K562 (cell line): ENCODE measurements around the gene MICU1. TPM values are rescaled to one million over a fixed set of nuclear protein-coding genes. Genes with fewer than 3 reads are reported as not detected.

ENCODE experiments used
- ATAC-seq: fragments of 200-7000 bp; cut with Tn5 transposase; 3 replicates; pipeline ENCODE4 v1.9.1; 2020; ENCODE audit warnings: moderate library complexity
- BruUV-seq: library from RNA; stranded (reverse); fragments of 400-500 nt; replicated peaks from 2 replicates; lab custom pipeline; 2021; lab: Mats Ljungman, UMichigan
- CTCF ChIA-PET: fragments of 300-600 bp; formaldehyde crosslinking; extraction: SDS; loops from one replicate; lab custom pipeline; 2021; ENCODE audit warnings: low intra/inter-chr PET ratio; lab: Yijun Ruan, JAX
- POLR2A ChIA-PET: fragments of 300-600, 350-650 bp; sonication (Branson Sonifier 250); formaldehyde crosslinking; extraction: SDS; loops from one replicate; lab custom pipeline; 2021; ENCODE audit warnings: antibody characterized with exemption, inconsistent platforms; lab: Yijun Ruan, JAX
- DNase-seq, 4 experiments: peaks; one replicate each; pipeline versions ENCODE4 v3.0.0 to v3.0.0-alpha.2; 2011 to 2018; ENCODE audit warnings: low spot score in 3 of 4, mixed read lengths in 3 of 4; ENCODE audit errors: extremely low read depth in 1 of 4
- FAIRE-seq: peaks from 2 replicates; lab custom pipeline; 2011; peaks lifted over from hg19 to GRCh38; lab: Jason Lieb, UNC
- H2AFZ ChIP-seq: 2 replicates; pipeline ENCODE4 v1.6.0; 2011; ENCODE audit warnings: low read depth, low read length, control low read depth, inconsistent platforms
- H3K27ac ChIP-seq: fragments of 200-600 bp; 3 replicates; pipeline ENCODE4 v1.8.0; 2011; ENCODE audit warnings: low read depth, mild to moderate bottlenecking, control low read depth, inconsistent platforms, low read length, moderate library complexity, mixed read lengths; ENCODE audit errors: extremely low read depth
- H3K27me3 ChIP-seq, 2 experiments: fragments of 300-600 bp in 1 of 2; 2 replicates in 1 of 2; 3 replicates in 1 of 2; pipeline versions ENCODE4 v1.6.0 to v1.8.0; 2011; ENCODE audit warnings: inconsistent platforms in 2 of 2, low read length in 2 of 2, mild to moderate bottlenecking in 1 of 2, mixed read lengths in 1 of 2, moderate library complexity in 1 of 2; ENCODE audit not compliant: control insufficient read depth in 2 of 2, insufficient read depth in 2 of 2
- H3K36me3 ChIP-seq: fragments of 300-600 bp; 3 replicates; pipeline ENCODE4 v1.8.0; 2011; ENCODE audit warnings: mild to moderate bottlenecking, low read length, inconsistent platforms; ENCODE audit not compliant: control insufficient read depth, insufficient read depth
- H3K4me1 ChIP-seq, 2 experiments: fragments of 200-600 bp in 1 of 2; replicated peaks in 1 of 2; 2 replicates in 1 of 2; 3 replicates in 1 of 2; pipeline versions ENCODE4 v1.5.1 to v1.8.0; 2011; ENCODE audit warnings: inconsistent platforms in 2 of 2, low read length in 2 of 2, mild to moderate bottlenecking in 1 of 2, mixed read lengths in 1 of 2, moderate library complexity in 1 of 2; ENCODE audit not compliant: control insufficient read depth in 2 of 2, insufficient read depth in 2 of 2
- H3K4me2 ChIP-seq: 2 replicates; pipeline ENCODE4 v1.6.1; 2011; ENCODE audit warnings: low read length, control low read depth, inconsistent platforms, mixed read lengths; ENCODE audit not compliant: insufficient read depth
- H3K4me3 ChIP-seq: fragments of 200-600 bp; sonication (generic), shearing (Covaris generic); 2 replicates; pipeline ENCODE4 v1.5.1; 2016; ENCODE audit warnings: control low read depth, inconsistent platforms
- H3K79me2 ChIP-seq: fragments of 200-600 bp; 3 replicates; pipeline ENCODE4 v1.8.0; 2011; ENCODE audit warnings: low read length, inconsistent platforms; ENCODE audit not compliant: control insufficient read depth, insufficient read depth
- H3K9ac ChIP-seq, 2 experiments: 2 replicates each; pipeline versions ENCODE4 v1.6.0 to v1.6.1; 2011; ENCODE audit warnings: low read depth in 2 of 2, low read length in 2 of 2, control low read depth in 1 of 2, inconsistent platforms in 1 of 2, mild to moderate bottlenecking in 1 of 2, mixed read lengths in 1 of 2; ENCODE audit not compliant: insufficient read depth in 1 of 2
- H3K9me1 ChIP-seq: one replicate; pipeline ENCODE4 v1.6.0; 2011; ENCODE audit warnings: inconsistent platforms, mild to moderate bottlenecking, low read length, moderate library complexity; ENCODE audit not compliant: control insufficient read depth, insufficient read depth
- H3K9me3 ChIP-seq: replicated peaks from 2 replicates; pipeline ENCODE4 v1.5.1; 2011; ENCODE audit warnings: low read depth, low read length, inconsistent platforms; ENCODE audit not compliant: control insufficient read depth, insufficient read depth
- H4K20me1 ChIP-seq: replicated peaks from 2 replicates; pipeline ENCODE4 v1.6.1; 2011; ENCODE audit warnings: low read length, inconsistent platforms, mixed read lengths; ENCODE audit not compliant: control insufficient read depth, insufficient read depth
- MAX ChIP-seq: sonication (generic); formaldehyde crosslinking; IDR thresholded peaks from 2 replicates; pipeline ENCODE4 v1.9.0; 2022; ENCODE audit warnings: mild to moderate bottlenecking, missing genetic modification reagents
- POLR2G ChIP-seq: fragments of 200-400 bp; formaldehyde crosslinking; IDR thresholded peaks from 2 replicates; pipeline ENCODE4 v1.6.1; 2017; ENCODE audit warnings: low read depth, mild to moderate bottlenecking, antibody characterized with exemption, low read length, moderate library complexity
- STAT5A ChIP-seq: IDR thresholded peaks from 2 replicates; pipeline ENCODE4 v1.6.1; 2012; ENCODE audit warnings: low read length, inconsistent platforms, borderline replicate concordance
- USF1 ChIP-seq: sonication (generic); formaldehyde crosslinking; IDR thresholded peaks from 2 replicates; pipeline ENCODE4 v1.9.0; 2022; ENCODE audit warnings: mild to moderate bottlenecking, missing genetic modification reagents
- ZBED1 ChIP-seq: IDR thresholded peaks from 2 replicates; pipeline ENCODE4 v1.6.1; 2014
- ZNF143 ChIP-seq: sonication (generic); formaldehyde crosslinking; IDR thresholded peaks from 2 replicates; pipeline ENCODE4 v1.9.0; 2022; ENCODE audit warnings: mild to moderate bottlenecking, missing genetic modification reagents
- WGBS: fragments of 100-300 bp; shearing (Covaris generic); methylation state at CpG from one replicate; pipeline ENCODE4 v1.1.6; 2016; ENCODE audit warnings: low coverage, mixed read lengths; ENCODE audit not compliant: insufficient coverage; ENCODE audit errors: missing lambda C conversion rate; 5-methylcytosine and 5-hydroxymethylcytosine counted together
- in situ Hi-C: fragments of 300-500 bp; cut with MboI; formaldehyde crosslinking; loops from 4 replicates; pipeline ENCODE4 v1.15.0; 2018; ENCODE audit warnings: inconsistent platforms, mixed read lengths
- intact Hi-C: fragments of 100-400 bp; cut with micrococcal nuclease; formaldehyde crosslinking; loops from 2 replicates; pipeline ENCODE4 v1.14.2; 2022
- polyA plus RNA-seq, 8 experiments: library from polyadenylated mRNA; depleted of rRNA in 4 of 8; stranded (reverse) in 5 of 8; unstranded in 3 of 8; fragments of >200 nt; fragmentation: Nextera tagmentation in 2 of 8; fragmentation: Illumina TruSeq in 1 of 8; extraction: Ambion mirVana in 2 of 8; extraction: Trizol in 1 of 8; gene quantifications; 2 replicates each; pipeline versions ENCODE4 v1.2.1 to v1.2.3, GENCODE V29; 2011 to 2014; ENCODE audit warnings: inconsistent platforms in 1 of 8, missing spikeins in 1 of 8
- total RNA-seq, 7 experiments: library from RNA; depleted of rRNA in 6 of 7; stranded (reverse); fragments of >200 nt in 6 of 7; fragmentation: Illumina TruSeq in 2 of 7; extraction: Trizol in 2 of 7; gene quantifications; 2 replicates each; pipeline versions ENCODE4 v1.2.1 to v1.2.3, GENCODE V29; 2011 to 2021; ENCODE audit warnings: low replicate concordance in 1 of 7

Gene MICU1
- total and polyA plus RNA-seq, 9 of the 15 experiments (the other 6 are each of a cell fraction or from before 2014, with no cell fraction given) = 29.3 to 76.8 (median 48.4) TPM

DNA sequence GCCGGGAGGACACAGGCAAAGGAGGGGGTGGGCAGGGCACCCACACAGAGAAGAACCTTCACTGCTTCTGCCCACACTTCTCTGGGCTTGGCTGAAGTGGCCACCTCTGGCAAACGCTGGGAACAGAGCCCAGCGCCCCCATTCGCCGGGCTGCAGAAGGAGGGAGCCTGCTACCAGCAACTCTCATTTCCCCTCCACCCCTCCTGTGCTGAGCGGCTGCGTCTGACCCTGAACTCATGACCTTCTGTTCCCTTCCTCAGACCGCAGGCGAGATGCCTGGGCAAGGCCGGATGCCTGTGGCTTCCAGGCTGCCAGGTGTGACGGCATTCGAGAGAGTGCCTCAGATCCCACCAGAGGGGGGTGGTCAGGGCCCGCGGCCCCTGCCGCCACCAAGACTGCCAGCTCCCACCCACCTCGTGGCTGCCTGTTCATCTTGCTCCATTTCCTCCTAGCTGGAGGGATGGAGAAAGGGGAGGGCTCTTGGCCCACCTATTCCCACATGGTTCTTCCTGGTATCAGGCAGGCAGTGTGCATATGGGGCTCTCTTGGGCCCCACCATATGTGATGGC is 291.0 kb downstream of the MICU1 start:
- no peak overlapping the region for H3K4me3 ChIP-seq
- intact Hi-C loops = no loop called here
- no peaks in the 10 kb centered on the region for H4K20me1 ChIP-seq
- H3K79me2 ChIP-seq = no peaks in the 10 kb centered on the region
- TF ChIP-seq ZBED1 (0 out of 2 replicates have a peak, but pooled peaks have one; percentile 31), USF1 (peak; percentile 26; the same call in 1 of the 2 replicates), ZNF143 (CRISPR knock-in tag) (0 out of 2 replicates have a peak, but pooled peaks have one; percentile 36), MAX (0 out of 2 replicates have a peak, but pooled peaks have one; percentile 6), STAT5A (no peak), POLR2G (peak; percentile 67)
- ChIA-PET POLR2A (interaction anchor here (0.5 to 13.1 kb wide), 6 partner anchors 10 to 729 kb away, joined by 3 to 197 read pairs (median 4); partner anchors contain the start of gene DDIT4), CTCF (no interaction called here)
- no TSS peak for BruUV-seq
- H3K9ac ChIP-seq = peak overlapping the region in 1 of 2 experiments; percentile 66; a peak in 2 of 4 replicates
- H3K4me1 ChIP-seq = peaks cover 10 to 33% of the 10 kb centered on the region in 2 experiments; a peak in 4 of 5 replicates
- H3K36me3 ChIP-seq = peaks cover 59% of the 10 kb centered on the region; the same call in 2 of the 3 replicates
- no peaks in the 10 kb centered on the region for H3K27me3 ChIP-seq
- no peak overlapping the region for H2AFZ ChIP-seq
- no peak for FAIRE-seq
- no peaks in the 10 kb centered on the region for H3K9me1 ChIP-seq
- no peak overlapping the region for H3K4me2 ChIP-seq
- WGBS = 80% methylated on average over 14 of the region's 16 CpGs
- DNase-seq = no peak
- ATAC-seq = no peak
- H3K9me3 ChIP-seq = no peaks in the 10 kb centered on the region
- in situ Hi-C loops = loop anchor here (5.0 to 25.0 kb wide), 4 partner anchors 200 to 1023 kb away; partner anchors contain the start of gene SLC29A3
- no peak overlapping the region for H3K27ac ChIP-seq
